Skeletal muscle satellite cell (primary cell): ENCODE data around the gene LPAR2.

Experiments used
- H3K27me3 ChIP-seq: 2 replicates; pipeline ENCODE4 v1.7.0; 2013; ENCODE audit warnings: low read length; ENCODE audit not compliant: control insufficient read depth, insufficient read depth
- H3K36me3 ChIP-seq: 2 replicates; pipeline ENCODE4 v1.7.0; 2013; ENCODE audit warnings: mild to moderate bottlenecking, control low read depth, low read length; ENCODE audit not compliant: insufficient read depth
- H3K4me1 ChIP-seq: 2 replicates; pipeline ENCODE4 v1.7.0; 2013; ENCODE audit warnings: low read length; ENCODE audit not compliant: control insufficient read depth, insufficient read depth
- H3K4me2 ChIP-seq: 2 replicates; pipeline ENCODE4 v1.7.0; 2013; ENCODE audit warnings: mild to moderate bottlenecking, low read length
- H3K4me3 ChIP-seq: 2 replicates; pipeline ENCODE4 v1.7.0; 2013; ENCODE audit warnings: low read length
- H3K9ac ChIP-seq: 2 replicates; pipeline ENCODE4 v1.7.0; 2013; ENCODE audit warnings: mild to moderate bottlenecking, low read depth, low read length, moderate library complexity
- H3K9me3 ChIP-seq: replicated peaks from 2 replicates; pipeline ENCODE4 v1.7.0; 2013; ENCODE audit warnings: mild to moderate bottlenecking, control low read depth, low read length

The LPAR2 gene

DNA sequence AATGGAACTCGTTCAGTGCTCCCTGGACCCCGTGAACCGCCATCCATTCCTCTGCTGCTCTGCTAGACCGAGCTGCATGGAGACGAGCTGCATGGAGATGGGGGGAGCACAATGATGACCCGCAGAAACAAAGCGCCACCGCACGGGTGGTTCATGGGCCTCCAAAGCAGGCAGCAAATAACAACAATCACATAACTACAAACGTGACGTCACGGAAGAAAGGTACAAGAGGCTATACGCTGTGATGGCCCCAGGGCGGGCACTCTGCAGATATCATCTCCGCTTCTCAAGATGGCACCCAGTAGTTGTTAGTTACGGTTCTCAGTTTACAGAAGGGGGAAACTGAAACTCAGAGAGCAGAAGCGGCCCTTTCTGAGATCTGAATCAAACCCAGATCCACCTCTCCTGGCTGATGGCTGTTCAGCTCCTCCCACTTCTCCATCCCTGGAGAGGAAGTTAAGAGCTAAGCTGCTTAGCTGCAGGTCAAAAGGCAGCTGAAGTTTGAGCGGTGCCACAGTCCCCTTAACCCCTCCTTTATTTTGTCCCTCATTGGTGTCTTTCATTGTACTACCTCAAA lies 33.7 kb upstream of the LPAR2 start:
- Histone ChIP-seq H3K36me3 (peaks cover 22% of the 10 kb centered on the region), H3K9me3 (no peaks in the 10 kb centered on the region), H3K9ac (no peak overlapping the region), H3K4me3 (peak overlapping the region; percentile 94), H3K4me2 (peak overlapping the region; percentile 89), H3K27me3 (no peaks in the 10 kb centered on the region), H3K4me1 (peaks cover 18% of the 10 kb centered on the region)

DNA sequence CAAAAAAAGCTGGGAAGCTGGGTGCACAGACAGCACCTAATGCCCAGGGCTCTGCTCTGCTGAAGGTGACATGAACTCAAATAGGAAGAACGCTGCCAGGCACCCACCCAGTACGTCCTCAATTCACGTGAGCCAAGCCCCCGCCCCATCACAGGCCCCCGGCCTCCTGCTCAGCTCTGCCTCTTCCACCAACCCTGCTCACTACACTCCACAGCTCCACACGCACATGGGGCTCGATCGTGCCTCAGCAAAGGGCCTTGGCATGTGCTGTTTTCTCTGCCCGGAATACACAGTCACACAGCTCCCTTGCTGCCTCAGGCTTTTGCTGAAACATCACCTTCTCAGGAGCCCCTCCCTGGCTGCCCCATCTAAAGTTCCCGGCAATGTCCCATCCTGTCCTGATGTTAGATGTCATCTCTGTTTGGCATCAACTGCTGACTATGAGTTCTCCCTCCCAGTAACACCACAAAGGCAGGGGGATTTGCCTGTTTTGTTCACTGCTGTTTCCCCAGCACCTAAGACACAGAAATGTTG lies 33.2 kb upstream of the LPAR2 start:
- no peak overlapping the region for H3K4me3 ChIP-seq

DNA sequence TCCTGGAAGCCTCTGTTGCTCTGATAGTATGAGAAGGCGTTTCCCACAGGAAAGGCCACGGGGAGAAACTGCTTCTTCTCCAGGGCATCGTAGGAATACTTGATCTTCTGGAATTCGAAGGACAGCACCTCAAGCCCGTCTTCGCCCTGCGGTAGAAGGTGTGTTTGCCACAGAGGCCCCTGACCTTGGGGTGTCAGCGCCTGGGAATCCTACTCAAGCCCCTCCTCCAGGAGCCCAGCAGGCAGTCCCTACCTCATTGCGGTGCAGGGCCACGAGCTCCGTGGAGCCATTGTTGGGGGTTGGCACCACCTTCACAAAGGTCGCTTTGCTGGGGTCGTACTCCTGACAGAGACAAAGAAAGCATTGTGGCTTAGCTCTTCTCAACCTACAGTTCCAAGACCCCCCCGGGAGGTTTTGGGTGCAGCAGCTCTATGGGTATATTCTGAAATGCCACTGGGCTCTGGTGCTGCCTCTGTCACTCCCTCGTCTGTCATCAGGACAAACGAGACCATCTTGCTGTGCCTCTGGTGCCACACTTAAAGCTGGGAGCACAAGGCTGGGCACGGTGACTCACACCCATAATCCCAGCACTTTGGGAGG lies 31.7 kb upstream of the LPAR2 start:
- Histone ChIP-seq H3K4me1 (peaks cover 18% of the 10 kb centered on the region), H3K9me3 (no peaks in the 10 kb centered on the region), H3K36me3 (peaks cover 41% of the 10 kb centered on the region), H3K4me2 (no peak overlapping the region), H3K4me3 (no peak overlapping the region), H3K27me3 (no peaks in the 10 kb centered on the region), H3K9ac (no peak overlapping the region)

More for the DNA sequence above, 33.2 kb upstream of the LPAR2 start:
- Histone ChIP-seq H3K9ac (no peak overlapping the region), H3K4me2 (peak overlapping the region; percentile 89), H3K27me3 (no peaks in the 10 kb centered on the region), H3K36me3 (peaks cover 26% of the 10 kb centered on the region), H3K9me3 (no peaks in the 10 kb centered on the region), H3K4me1 (peaks cover 18% of the 10 kb centered on the region)

DNA sequence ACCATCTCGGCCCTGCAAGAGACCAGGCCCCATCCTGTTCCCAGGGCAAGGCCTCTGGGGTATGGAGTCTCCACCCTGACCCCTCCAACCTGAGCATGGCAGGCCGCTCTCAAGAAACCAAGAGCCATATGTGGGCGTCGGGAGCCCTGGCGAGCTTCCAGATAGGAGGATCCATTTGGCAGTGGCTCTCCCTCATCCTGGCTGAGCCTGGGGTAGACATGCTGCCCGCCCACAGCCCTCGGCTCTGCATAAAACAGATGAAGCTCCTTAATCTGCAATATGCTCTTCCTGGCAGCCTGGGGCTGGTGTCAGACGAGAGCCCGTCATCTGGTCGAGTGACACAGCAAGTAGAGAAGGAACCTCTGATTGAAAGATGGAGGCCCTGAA lies 29.4 kb upstream of the LPAR2 start:
- Histone ChIP-seq H3K27me3 (no peaks in the 10 kb centered on the region), H3K36me3 (peaks cover 58% of the 10 kb centered on the region), H3K4me2 (no peak overlapping the region), H3K9ac (no peak overlapping the region), H3K4me3 (no peak overlapping the region), H3K9me3 (no peaks in the 10 kb centered on the region), H3K4me1 (peaks cover 14% of the 10 kb centered on the region)

DNA sequence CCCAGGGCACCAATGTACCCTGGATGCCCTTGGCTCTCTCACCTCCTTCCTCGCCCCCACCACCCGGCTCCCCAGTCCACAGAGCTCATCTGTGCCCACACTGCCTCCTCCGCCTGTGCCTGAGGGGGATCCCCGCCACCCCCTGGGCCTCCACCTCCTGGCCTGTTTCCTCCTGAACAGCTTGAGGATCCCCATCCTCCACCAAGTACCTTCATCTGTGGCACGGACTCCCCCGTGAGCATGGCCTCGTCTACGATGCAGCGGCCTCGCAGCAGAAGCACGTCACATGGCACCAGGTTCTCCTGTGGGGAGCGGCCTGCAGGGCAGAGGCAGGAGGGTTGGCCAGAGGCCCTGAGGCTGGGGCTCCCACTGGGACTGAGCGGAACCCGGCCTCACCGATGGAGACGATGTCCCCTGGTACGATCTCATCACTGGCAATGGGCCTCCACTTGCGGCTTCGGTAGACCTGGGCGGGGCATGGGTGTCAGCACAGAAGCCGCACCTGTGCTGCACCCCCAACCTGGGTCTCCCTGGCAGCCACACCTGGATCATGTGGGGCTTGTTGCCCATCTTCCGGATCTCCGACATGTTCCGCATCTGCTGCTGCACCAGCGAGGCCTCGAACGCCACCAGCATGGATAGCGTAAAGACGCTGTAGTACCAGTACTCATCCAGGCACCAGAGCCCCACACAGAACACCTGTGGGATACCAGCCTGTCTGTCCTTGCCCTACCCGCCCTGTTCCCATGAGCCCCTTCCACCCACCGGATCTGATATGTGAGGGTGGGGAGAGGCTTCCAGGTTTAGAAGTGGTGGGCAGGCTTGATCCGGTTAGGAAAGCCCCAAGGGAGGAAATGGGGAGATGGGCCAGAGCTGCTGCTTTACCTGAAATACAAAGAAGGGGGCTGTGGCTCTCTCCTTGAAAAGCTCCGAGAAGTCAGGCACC lies 28.7 kb upstream of the LPAR2 start:
- peaks cover 65% of the 10 kb centered on the region for H3K36me3 ChIP-seq
- H3K27me3 ChIP-seq, result no peaks in the 10 kb centered on the region
- H3K9ac ChIP-seq, result no peak overlapping the region
- H3K4me3 ChIP-seq, result no peak overlapping the region
- no peaks in the 10 kb centered on the region for H3K9me3 ChIP-seq
- no peak overlapping the region for H3K4me2 ChIP-seq
- H3K4me1 ChIP-seq, result peaks cover 8% of the 10 kb centered on the region

DNA sequence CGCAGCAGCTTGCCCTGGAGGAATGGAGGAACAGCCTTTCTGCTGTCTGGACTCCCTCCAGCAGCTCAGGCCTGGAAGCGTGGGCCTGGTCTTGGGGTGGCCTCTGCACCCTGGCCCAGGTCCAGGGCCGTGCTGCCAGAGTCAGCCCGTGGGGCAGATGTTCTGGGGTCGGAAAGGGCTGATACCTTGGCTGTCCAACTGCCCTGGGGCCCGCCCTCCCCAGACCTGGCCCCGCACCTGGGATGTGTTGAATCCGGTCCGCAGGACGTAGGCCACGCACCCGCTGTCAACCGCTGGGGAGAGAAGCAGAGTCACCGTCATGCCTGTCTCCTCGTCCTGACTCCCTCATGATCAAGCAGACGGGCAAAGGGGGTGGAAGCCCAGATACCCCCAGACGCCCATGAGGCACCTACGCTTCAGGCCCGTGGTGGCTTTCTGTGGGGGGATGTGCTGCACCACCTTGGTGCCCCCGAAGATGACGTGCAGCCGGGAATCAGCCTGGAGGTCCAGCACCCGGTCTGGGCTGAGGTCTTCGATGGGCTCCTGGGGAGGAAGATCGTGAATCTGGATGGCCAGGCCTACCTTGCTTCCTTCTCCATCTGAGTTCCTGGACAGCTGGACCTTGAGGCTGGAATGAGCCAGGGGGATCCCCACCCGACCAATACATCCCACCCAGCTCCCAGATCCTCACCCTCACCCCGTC lies 27.8 kb upstream of the LPAR2 start:
- no peaks in the 10 kb centered on the region for H3K9me3 ChIP-seq
- no peak overlapping the region for H3K9ac ChIP-seq
- H3K4me2 ChIP-seq, result no peak overlapping the region
- H3K4me1 ChIP-seq, result no peaks in the 10 kb centered on the region
- H3K4me3 ChIP-seq, result no peak overlapping the region
- no peaks in the 10 kb centered on the region for H3K27me3 ChIP-seq
- H3K36me3 ChIP-seq, result peaks cover 74% of the 10 kb centered on the region

DNA sequence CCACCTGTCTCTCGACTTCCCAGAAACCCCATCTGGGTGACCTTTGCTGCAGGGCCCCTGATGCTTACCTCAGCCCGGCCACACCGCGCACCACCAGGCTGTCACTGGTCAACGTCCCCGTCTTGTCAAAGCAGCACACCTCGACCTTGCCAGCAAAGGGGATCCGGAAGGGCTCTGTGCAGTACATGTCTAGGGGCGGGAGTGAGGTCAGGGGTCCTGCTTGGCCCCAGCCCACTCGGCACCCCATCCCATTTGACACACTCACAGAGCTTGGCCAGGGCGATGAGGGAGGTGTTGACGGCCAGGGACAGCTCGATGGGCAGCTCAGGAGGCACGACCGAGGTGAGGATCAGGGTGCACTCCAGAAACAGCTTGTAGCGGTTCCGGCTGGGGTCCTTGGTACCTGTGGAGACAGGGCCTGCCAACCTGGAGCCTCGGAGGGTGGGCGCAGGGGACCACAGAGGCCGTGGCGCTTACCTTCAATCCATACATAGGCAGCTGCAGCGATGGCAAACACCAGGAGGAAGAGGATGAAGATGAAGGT lies 27.1 kb upstream of the LPAR2 start:
- Histone ChIP-seq H3K27me3 (no peaks in the 10 kb centered on the region), H3K4me1 (no peaks in the 10 kb centered on the region), H3K36me3 (peaks cover 80% of the 10 kb centered on the region), H3K4me3 (no peak overlapping the region), H3K9me3 (no peaks in the 10 kb centered on the region), H3K9ac (no peak overlapping the region), H3K4me2 (no peak overlapping the region)

DNA sequence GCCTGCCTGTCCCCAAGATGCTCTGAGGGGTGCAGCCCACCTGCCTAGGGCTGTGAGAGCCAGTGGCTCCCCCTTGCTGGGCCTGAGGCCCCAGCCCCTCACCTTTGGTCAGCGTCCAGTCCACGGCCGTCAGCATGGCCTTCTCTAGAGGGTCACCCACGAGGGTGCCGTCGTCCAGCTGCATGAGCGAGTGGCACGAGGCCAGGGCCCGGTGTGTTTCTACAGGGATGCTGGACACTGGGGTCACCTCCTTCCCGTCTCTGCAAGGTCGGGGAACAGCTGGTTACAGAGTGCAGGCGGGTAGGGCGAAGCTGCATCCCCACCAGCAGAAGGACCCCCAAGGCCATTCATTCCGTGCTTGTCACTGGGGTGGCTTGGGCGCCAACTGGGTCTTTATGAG lies 26.4 kb upstream of the LPAR2 start:
- H3K9me3 ChIP-seq, result no peaks in the 10 kb centered on the region
- no peaks in the 10 kb centered on the region for H3K4me1 ChIP-seq
- H3K36me3 ChIP-seq, result peaks cover 79% of the 10 kb centered on the region
- H3K4me3 ChIP-seq, result no peak overlapping the region
- H3K9ac ChIP-seq, result no peak overlapping the region
- H3K4me2 ChIP-seq, result no peak overlapping the region
- no peaks in the 10 kb centered on the region for H3K27me3 ChIP-seq

DNA sequence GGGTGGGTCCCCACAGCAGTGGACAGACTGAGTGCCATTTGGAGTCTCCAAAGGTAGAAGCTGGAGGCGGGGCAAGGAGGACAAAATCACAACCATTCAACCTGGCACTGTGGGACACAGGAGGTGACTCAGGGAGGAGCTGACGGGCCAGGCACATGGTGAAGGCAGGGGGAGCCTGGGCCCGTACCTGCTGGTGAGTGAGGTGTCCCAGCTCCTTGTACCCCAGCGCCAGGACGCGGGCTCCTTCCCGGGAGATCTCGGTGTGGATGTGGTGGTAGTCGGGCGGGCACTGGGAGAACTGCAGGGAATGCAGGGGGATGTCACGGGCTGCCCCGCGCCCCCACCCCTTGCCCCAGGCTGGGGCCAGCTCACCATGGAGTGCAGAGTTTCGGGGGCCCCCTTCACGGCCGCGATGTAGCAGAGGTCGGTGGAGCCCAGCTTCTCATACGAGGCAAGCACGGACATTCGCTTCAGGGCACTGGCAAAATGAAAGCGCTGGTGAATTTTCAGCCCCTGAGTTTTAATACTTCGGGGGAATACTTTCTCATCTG lies 25.7 kb upstream of the LPAR2 start:
- no peaks in the 10 kb centered on the region for H3K9me3 ChIP-seq
- H3K4me1 ChIP-seq, result no peaks in the 10 kb centered on the region
- H3K4me3 ChIP-seq, result no peak overlapping the region
- H3K27me3 ChIP-seq, result no peaks in the 10 kb centered on the region
- peaks cover 81% of the 10 kb centered on the region for H3K36me3 ChIP-seq
- no peak overlapping the region for H3K9ac ChIP-seq
- H3K4me2 ChIP-seq, result no peak overlapping the region

DNA sequence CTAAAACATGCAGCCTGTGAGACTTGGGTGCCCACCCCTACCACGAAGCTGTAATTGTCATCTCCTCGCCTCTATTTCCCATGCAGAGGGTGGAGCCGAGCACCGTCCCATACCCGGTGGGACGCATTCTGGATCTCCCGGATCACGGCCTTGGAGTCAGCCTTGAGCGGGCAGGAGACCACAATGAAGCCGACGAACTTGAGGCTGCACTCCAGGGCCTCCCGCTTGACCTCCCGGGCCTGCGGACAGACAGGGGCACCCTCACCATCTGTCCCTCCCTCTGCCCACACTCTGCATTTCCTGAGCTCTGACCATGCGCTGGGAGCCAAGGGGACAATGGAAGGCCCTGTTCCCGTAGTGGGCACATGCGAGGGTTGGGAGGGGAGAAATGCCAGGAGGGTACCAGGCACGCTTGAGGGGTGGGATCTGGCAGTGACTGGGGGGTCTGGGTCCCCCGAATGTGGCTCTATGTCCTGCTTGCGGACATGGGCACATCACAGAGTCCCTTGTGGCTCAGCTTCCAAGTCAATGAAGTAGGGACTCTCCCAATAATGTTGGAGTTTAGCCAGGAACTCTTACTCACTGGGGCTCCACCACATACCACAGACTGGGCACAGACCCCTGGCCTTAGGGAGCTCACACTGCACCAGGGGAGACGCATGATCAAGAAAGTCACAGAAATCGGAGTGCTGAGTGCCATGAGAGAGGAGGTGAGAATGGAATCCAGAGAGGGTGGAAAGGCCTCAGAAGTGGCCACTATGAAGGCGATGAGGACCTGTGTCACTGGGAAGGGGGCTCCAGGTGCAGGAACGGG lies 24.7 kb upstream of the LPAR2 start:
- no peaks in the 10 kb centered on the region for H3K27me3 ChIP-seq
- H3K4me3 ChIP-seq, result no peak overlapping the region
- H3K9me3 ChIP-seq, result no peaks in the 10 kb centered on the region
- no peak overlapping the region for H3K4me2 ChIP-seq
- H3K4me1 ChIP-seq, result no peaks in the 10 kb centered on the region
- H3K9ac ChIP-seq, result no peak overlapping the region
- peaks cover 75% of the 10 kb centered on the region for H3K36me3 ChIP-seq
